Measurements from ENCODE around the gene SCAMP3.
"Not testable (repeated sequence)": the region's sequence is repeated elsewhere in the genome, so short reads cannot be mapped to it uniquely, and the experiment has no call there.

SCAMP3 gene

GRCh38 chr1:155244368-155245162, 17.6 kb downstream of the SCAMP3 start:
- peak overlapping the region; percentile 53 to 86 (median 81) for H3K27ac Mint-ChIP-seq
- peak; percentile 21 to 46 (median 36) for TF ChIP-seq CTCF (IDR thresholded peaks at IDR 0.05; ENCODE audit: unreplicated experiment in 3 of 3)
- peaks cover 7% of the 10 kb centered on the region for H3K27me3 Mint-ChIP-seq (ENCODE audit: low read depth)
- H3K36me3 Mint-ChIP-seq (ENCODE audit: low read depth) = peaks cover 16% of the 10 kb centered on the region
- peaks cover 19% of the 10 kb centered on the region for H3K4me1 Mint-ChIP-seq
- H3K9me3 Mint-ChIP-seq = no peaks in the 10 kb centered on the region
- peak overlapping the region; percentile 75 to 80 (median 79) for H3K4me3 Mint-ChIP-seq

GRCh38 chr1:155242805-155243358, 19.3 kb downstream of the SCAMP3 start:
- peak overlapping the region; percentile 24 to 90 (median 82) for H3K27ac Mint-ChIP-seq
- no peaks in the 10 kb centered on the region for H3K9me3 Mint-ChIP-seq
- H3K4me3 Mint-ChIP-seq = peak overlapping the region; percentile 75 to 80 (median 79)
- no peak for TF ChIP-seq CTCF (IDR thresholded peaks at IDR 0.05; ENCODE audit: unreplicated experiment in 3 of 3)
- H3K36me3 Mint-ChIP-seq (ENCODE audit: low read depth) = peaks cover 16% of the 10 kb centered on the region
- peaks cover 7% of the 10 kb centered on the region for H3K27me3 Mint-ChIP-seq (ENCODE audit: low read depth)
- H3K4me1 Mint-ChIP-seq = peaks cover 19% of the 10 kb centered on the region

- H3K9me3 Mint-ChIP-seq = no peaks in the 10 kb centered on the region
- peaks cover 13% of the 10 kb centered on the region for H3K36me3 Mint-ChIP-seq (ENCODE audit: low read depth)
- TF ChIP-seq CTCF (IDR thresholded peaks at IDR 0.05; ENCODE audit: unreplicated experiment in 3 of 3) = no peak
- H3K27me3 Mint-ChIP-seq (ENCODE audit: low read depth) = peaks cover 7% of the 10 kb centered on the region
- H3K4me1 Mint-ChIP-seq = peaks cover 19% of the 10 kb centered on the region
- peak overlapping the region; percentile 88 to 92 (median 91) for H3K27ac Mint-ChIP-seq
- peak overlapping the region; percentile 24 to 80 (median 51) for H3K4me3 Mint-ChIP-seq
These were observed 20.3 kb downstream of the SCAMP3 start for GRCh38 chr1:155241841-155242264.

- Mint-ChIP-seq H3K27me3 (ENCODE audit: low read depth) (peaks cover 7% of the 10 kb centered on the region), H3K4me1 (peaks cover 19% of the 10 kb centered on the region), H3K36me3 (ENCODE audit: low read depth) (peaks cover 13% of the 10 kb centered on the region), H3K27ac (peak overlapping the region; percentile 88 to 92 (median 91)), H3K4me3 (peak overlapping the region; percentile 77 to 80 (median 79)), H3K9me3 (no peaks in the 10 kb centered on the region)
- TF ChIP-seq CTCF (IDR thresholded peaks at IDR 0.05; ENCODE audit: unreplicated experiment in 3 of 3) = no peak
These were observed 21.0 kb downstream of the SCAMP3 start for GRCh38 chr1:155241069-155241679.

GRCh38 chr1:155236451-155236850, 25.7 kb downstream of the SCAMP3 start:
- TF ChIP-seq CTCF (IDR thresholded peaks at IDR 0.05; ENCODE audit: unreplicated experiment in 3 of 3) = no peak
- Mint-ChIP-seq H3K9me3 (no peaks in the 10 kb centered on the region), H3K4me3 (no peak overlapping the region), H3K27me3 (ENCODE audit: low read depth) (no peaks in the 10 kb centered on the region), H3K36me3 (ENCODE audit: low read depth) (peaks cover 14% of the 10 kb centered on the region), H3K4me1 (peaks cover 23% of the 10 kb centered on the region), H3K27ac (no peak overlapping the region)

- not testable (repeated sequence) for H3K27ac Mint-ChIP-seq; H3K9me3 Mint-ChIP-seq; H3K27me3 Mint-ChIP-seq (ENCODE audit: low read depth); H3K4me3 Mint-ChIP-seq
- peaks cover 14% of the 10 kb centered on the region for H3K36me3 Mint-ChIP-seq (ENCODE audit: low read depth)
- H3K4me1 Mint-ChIP-seq = peaks cover 16% of the 10 kb centered on the region
These were observed 26.8 kb downstream of the SCAMP3 start for GRCh38 chr1:155235375-155235774.

GRCh38 chr1:155233502-155233901, 28.7 kb downstream of the SCAMP3 start:
- not testable (repeated sequence) for H3K9me3 Mint-ChIP-seq; H3K27ac Mint-ChIP-seq; H3K4me3 Mint-ChIP-seq; H3K27me3 Mint-ChIP-seq (ENCODE audit: low read depth)
- peaks cover 14% of the 10 kb centered on the region for H3K36me3 Mint-ChIP-seq (ENCODE audit: low read depth)
- H3K4me1 Mint-ChIP-seq = peaks cover 16% of the 10 kb centered on the region

- Mint-ChIP-seq H3K27ac (peak overlapping the region; percentile 89 to 99 (median 98)), H3K36me3 (ENCODE audit: low read depth) (peaks cover 14% of the 10 kb centered on the region), H3K4me3 (peak overlapping the region in 2 of 3 experiments; percentile 58 to 74), H3K4me1 (peaks cover 16% of the 10 kb centered on the region)
- H3K27me3 Mint-ChIP-seq (ENCODE audit: low read depth); H3K9me3 Mint-ChIP-seq: not testable (repeated sequence)
These were observed 29.9 kb downstream of the SCAMP3 start for GRCh38 chr1:155232001-155232978.
